ENCODE data around the gene IL20RA.

DNA sequence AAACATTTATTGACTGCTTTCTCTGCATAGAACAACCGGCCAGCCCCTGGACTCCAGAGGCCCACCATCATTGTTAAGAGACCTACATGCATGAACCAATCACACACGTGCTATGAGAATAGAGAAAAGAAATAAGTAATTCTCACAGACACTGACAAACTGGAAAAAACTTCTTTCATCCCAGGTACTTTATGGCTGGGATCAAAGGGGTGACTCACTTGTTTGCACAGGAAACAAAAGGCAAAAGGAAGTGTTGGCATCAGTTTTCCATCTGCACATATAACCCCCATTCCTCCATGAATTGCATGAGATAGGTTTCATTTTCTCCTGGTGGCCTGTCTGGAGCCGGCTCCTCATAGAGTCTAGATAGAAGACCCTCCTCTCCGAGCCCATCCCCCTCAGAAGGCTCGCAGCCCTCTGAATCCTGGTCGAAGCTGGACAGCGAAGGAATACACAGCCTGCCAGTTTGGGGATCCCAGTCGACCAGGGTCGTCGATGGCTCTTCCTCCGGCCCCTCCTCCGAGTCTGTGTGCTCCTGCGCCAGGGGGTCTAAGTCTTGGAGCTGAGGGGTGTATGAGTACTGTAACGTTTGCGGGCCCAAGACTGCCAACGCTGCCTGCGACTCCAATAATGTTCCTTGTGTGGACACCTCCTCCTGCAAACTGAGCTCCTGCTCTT is 43.3 kb downstream of the IL20RA start:
- TF ChIP-seq RAD21 (IDR thresholded peaks at IDR 0.05; ENCODE audit: low read depth) (no peak), CEBPB (IDR thresholded peaks at IDR 0.05) (no peak), FOXM1 (IDR thresholded peaks at IDR 0.05; ENCODE audit: borderline replicate concordance, low read depth) (no peak), EP300 (IDR thresholded peaks at IDR 0.05; ENCODE audit: borderline replicate concordance) (no peak), CREB1 (IDR thresholded peaks at IDR 0.05; ENCODE audit: low read depth) (no peak), TEAD4 (IDR thresholded peaks at IDR 0.05) (no peak), EGR1 (IDR thresholded peaks at IDR 0.05) (no peak), TCF12 (IDR thresholded peaks at IDR 0.05; ENCODE audit: low read depth) (no peak), TAF1 (IDR thresholded peaks at IDR 0.05; ENCODE audit: low read depth) (no peak)
- TF ChIP-seq, protein P1, sequence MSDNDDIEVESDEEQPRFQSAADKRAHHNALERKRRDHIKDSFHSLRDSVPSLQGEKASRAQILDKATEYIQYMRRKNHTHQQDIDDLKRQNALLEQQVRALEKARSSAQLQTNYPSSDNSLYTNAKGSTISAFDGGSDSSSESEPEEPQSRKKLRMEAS (IDR thresholded peaks at IDR 0.05): no peak
- TF ChIP-seq, protein P2, sequence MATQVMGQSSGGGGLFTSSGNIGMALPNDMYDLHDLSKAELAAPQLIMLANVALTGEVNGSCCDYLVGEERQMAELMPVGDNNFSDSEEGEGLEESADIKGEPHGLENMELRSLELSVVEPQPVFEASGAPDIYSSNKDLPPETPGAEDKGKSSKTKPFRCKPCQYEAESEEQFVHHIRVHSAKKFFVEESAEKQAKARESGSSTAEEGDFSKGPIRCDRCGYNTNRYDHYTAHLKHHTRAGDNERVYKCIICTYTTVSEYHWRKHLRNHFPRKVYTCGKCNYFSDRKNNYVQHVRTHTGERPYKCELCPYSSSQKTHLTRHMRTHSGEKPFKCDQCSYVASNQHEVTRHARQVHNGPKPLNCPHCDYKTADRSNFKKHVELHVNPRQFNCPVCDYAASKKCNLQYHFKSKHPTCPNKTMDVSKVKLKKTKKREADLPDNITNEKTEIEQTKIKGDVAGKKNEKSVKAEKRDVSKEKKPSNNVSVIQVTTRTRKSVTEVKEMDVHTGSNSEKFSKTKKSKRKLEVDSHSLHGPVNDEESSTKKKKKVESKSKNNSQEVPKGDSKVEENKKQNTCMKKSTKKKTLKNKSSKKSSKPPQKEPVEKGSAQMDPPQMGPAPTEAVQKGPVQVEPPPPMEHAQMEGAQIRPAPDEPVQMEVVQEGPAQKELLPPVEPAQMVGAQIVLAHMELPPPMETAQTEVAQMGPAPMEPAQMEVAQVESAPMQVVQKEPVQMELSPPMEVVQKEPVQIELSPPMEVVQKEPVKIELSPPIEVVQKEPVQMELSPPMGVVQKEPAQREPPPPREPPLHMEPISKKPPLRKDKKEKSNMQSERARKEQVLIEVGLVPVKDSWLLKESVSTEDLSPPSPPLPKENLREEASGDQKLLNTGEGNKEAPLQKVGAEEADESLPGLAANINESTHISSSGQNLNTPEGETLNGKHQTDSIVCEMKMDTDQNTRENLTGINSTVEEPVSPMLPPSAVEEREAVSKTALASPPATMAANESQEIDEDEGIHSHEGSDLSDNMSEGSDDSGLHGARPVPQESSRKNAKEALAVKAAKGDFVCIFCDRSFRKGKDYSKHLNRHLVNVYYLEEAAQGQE (IDR thresholded peaks at IDR 0.05; ENCODE audit: low read depth): no peak
- TF ChIP-seq, protein P3, sequence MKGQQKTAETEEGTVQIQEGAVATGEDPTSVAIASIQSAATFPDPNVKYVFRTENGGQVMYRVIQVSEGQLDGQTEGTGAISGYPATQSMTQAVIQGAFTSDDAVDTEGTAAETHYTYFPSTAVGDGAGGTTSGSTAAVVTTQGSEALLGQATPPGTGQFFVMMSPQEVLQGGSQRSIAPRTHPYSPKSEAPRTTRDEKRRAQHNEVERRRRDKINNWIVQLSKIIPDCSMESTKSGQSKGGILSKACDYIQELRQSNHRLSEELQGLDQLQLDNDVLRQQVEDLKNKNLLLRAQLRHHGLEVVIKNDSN (IDR thresholded peaks at IDR 0.05): no peak

Data from Ishikawa (cell line).